ENCODE results near the gene RAD51B.

RAD51B gene

GRCh38 chr14:68317239-68317638, 497.7 kb downstream of the RAD51B start:
- no peaks in the 10 kb centered on the region for H3K27me3 ChIP-seq (replicated peaks; ENCODE audit: control insufficient read depth, insufficient read depth, low read length)
- no peak overlapping the region for H3K4me3 ChIP-seq (replicated peaks; ENCODE audit: low read depth, low read length)
- no peak for TF ChIP-seq CTCF (IDR thresholded peaks at IDR 0.05; ENCODE audit: insufficient read depth, low read length, poor library complexity, severe bottlenecking)
- H3K36me3 ChIP-seq (ENCODE audit: control insufficient read depth, insufficient read depth, low read length), result no peaks in the 10 kb centered on the region
- peak; percentile 35 for DNase-seq (ENCODE audit: extremely low read depth, insufficient read length)

- no peak for TF ChIP-seq CTCF (IDR thresholded peaks at IDR 0.05; ENCODE audit: insufficient read depth, low read length, poor library complexity, severe bottlenecking)
- DNase-seq (ENCODE audit: extremely low read depth, insufficient read length), result no peak
- H3K4me3 ChIP-seq (replicated peaks; ENCODE audit: low read depth, low read length), result no peak overlapping the region
- H3K36me3 ChIP-seq (ENCODE audit: control insufficient read depth, insufficient read depth, low read length), result no peaks in the 10 kb centered on the region
- no peaks in the 10 kb centered on the region for H3K27me3 ChIP-seq (replicated peaks; ENCODE audit: control insufficient read depth, insufficient read depth, low read length)
These were observed 499.2 kb downstream of the RAD51B start for GRCh38 chr14:68318828-68319227.

- Histone ChIP-seq H3K4me3 (replicated peaks; ENCODE audit: low read depth, low read length) (no peak overlapping the region), H3K36me3 (ENCODE audit: control insufficient read depth, insufficient read depth, low read length) (no peaks in the 10 kb centered on the region), H3K27me3 (replicated peaks; ENCODE audit: control insufficient read depth, insufficient read depth, low read length) (no peaks in the 10 kb centered on the region)
- no peak for TF ChIP-seq CTCF (IDR thresholded peaks at IDR 0.05; ENCODE audit: insufficient read depth, low read length, poor library complexity, severe bottlenecking)
- DNase-seq (ENCODE audit: extremely low read depth, insufficient read length), result no peak
These were observed 500.9 kb downstream of the RAD51B start for GRCh38 chr14:68320495-68320894.

GRCh38 chr14:68322940-68323620, 503.5 kb downstream of the RAD51B start:
- no peak for TF ChIP-seq CTCF (IDR thresholded peaks at IDR 0.05; ENCODE audit: insufficient read depth, low read length, poor library complexity, severe bottlenecking)
- Histone ChIP-seq H3K27me3 (replicated peaks; ENCODE audit: control insufficient read depth, insufficient read depth, low read length) (no peaks in the 10 kb centered on the region), H3K36me3 (ENCODE audit: control insufficient read depth, insufficient read depth, low read length) (no peaks in the 10 kb centered on the region), H3K4me3 (replicated peaks; ENCODE audit: low read depth, low read length) (no peak overlapping the region)
- DNase-seq (ENCODE audit: extremely low read depth, insufficient read length), result no peak

GRCh38 chr14:68325267-68325807, 505.8 kb downstream of the RAD51B start:
- Histone ChIP-seq H3K27me3 (replicated peaks; ENCODE audit: control insufficient read depth, insufficient read depth, low read length) (no peaks in the 10 kb centered on the region), H3K36me3 (ENCODE audit: control insufficient read depth, insufficient read depth, low read length) (no peaks in the 10 kb centered on the region), H3K4me3 (replicated peaks; ENCODE audit: low read depth, low read length) (no peak overlapping the region)
- no peak for DNase-seq (ENCODE audit: extremely low read depth, insufficient read length)
- no peak for TF ChIP-seq CTCF (IDR thresholded peaks at IDR 0.05; ENCODE audit: insufficient read depth, low read length, poor library complexity, severe bottlenecking)
